GM12878 (cell line): ENCODE data around the gene ALX4. TPM values are rescaled to one million over a fixed set of nuclear protein-coding genes. Genes with fewer than 3 reads are reported as not detected.

Experiments used
- ATAC-seq: fragments of 200-7000 bp; cut with Tn5 transposase; 3 replicates; pipeline ENCODE4 v1.9.1; 2020; ENCODE audit warnings: mild to moderate bottlenecking, moderate library complexity
- BruUV-seq: library from RNA; stranded (reverse); fragments of 400-500 nt; replicated peaks from 2 replicates; lab custom pipeline; 2021; lab: Mats Ljungman, UMichigan
- CTCF ChIA-PET: fragments of 300-600 bp; sonication (Branson Sonifier 250); formaldehyde crosslinking; extraction: SDS; loops from one replicate; lab custom pipeline; 2021; ENCODE audit warnings: inconsistent platforms; lab: Yijun Ruan, JAX
- POLR2A ChIA-PET: fragments of 350-600 bp; formaldehyde crosslinking; extraction: SDS; loops from one replicate; lab custom pipeline; 2021; ENCODE audit warnings: inconsistent platforms; lab: Charles Lee
- RAD21 ChIA-PET: fragments of 300-600 bp; sonication (Branson Sonifier 250); formaldehyde crosslinking; loops from one replicate; lab custom pipeline; 2023; ENCODE audit warnings: antibody characterized with exemption; ENCODE audit not compliant: unreplicated experiment; lab: Charles Lee
- SMC1A ChIA-PET: fragments of 300-600 bp; sonication (Branson Sonifier 250); formaldehyde crosslinking; loops from one replicate; lab custom pipeline; 2023; ENCODE audit not compliant: unreplicated experiment, uncharacterized antibody; lab: Charles Lee
- DNase-seq: peaks from one replicate; pipeline ENCODE4 v3.0.0-alpha.2; 2011; ENCODE audit warnings: low read depth, low spot score
- FAIRE-seq: peaks from 3 replicates; lab custom pipeline; 2011; peaks lifted over from hg19 to GRCh38; lab: Jason Lieb, UNC
- H2AFZ ChIP-seq: 2 replicates; pipeline ENCODE4 v1.6.0; 2011; ENCODE audit warnings: low read depth, low read length, control low read depth; ENCODE audit not compliant: control insufficient read depth
- H3K27ac ChIP-seq: 2 replicates; pipeline ENCODE4 v1.5.1; 2011; ENCODE audit warnings: control low read depth; ENCODE audit not compliant: control insufficient read depth, insufficient read depth
- H3K27me3 ChIP-seq, 2 experiments: replicated peaks in 1 of 2; 2 replicates each; pipeline versions ENCODE4 v1.6.0 to v1.6.1; 2011; ENCODE audit warnings: low read length in 1 of 2; ENCODE audit not compliant: control insufficient read depth in 2 of 2, insufficient read depth in 2 of 2
- H3K36me3 ChIP-seq, 2 experiments: 2 replicates each; pipeline ENCODE4 v1.5.1; 2011; ENCODE audit warnings: low read length in 1 of 2; ENCODE audit not compliant: control insufficient read depth in 2 of 2, insufficient read depth in 2 of 2
- H3K4me1 ChIP-seq: 2 replicates; pipeline ENCODE4 v1.6.1; 2011; ENCODE audit warnings: mild to moderate bottlenecking, low read length, moderate library complexity, mixed read lengths; ENCODE audit not compliant: control insufficient read depth, insufficient read depth
- H3K4me2 ChIP-seq: 2 replicates; pipeline ENCODE4 v1.6.0; 2011; ENCODE audit warnings: control low read depth; ENCODE audit not compliant: control insufficient read depth, insufficient read depth
- H3K4me3 ChIP-seq: fragments of 200-600 bp; sonication (generic); 2 replicates; pipeline ENCODE4 v1.5.1; 2016
- H3K79me2 ChIP-seq: 2 replicates; pipeline ENCODE4 v1.6.0; 2011; ENCODE audit warnings: low read length; ENCODE audit not compliant: control insufficient read depth, insufficient read depth
- H3K9ac ChIP-seq: 2 replicates; pipeline ENCODE4 v1.8.0; 2011; ENCODE audit warnings: low read length, control low read depth, mixed read lengths; ENCODE audit not compliant: control insufficient read depth, insufficient read depth
- H3K9me3 ChIP-seq: replicated peaks from 3 replicates; pipeline ENCODE4 v1.5.1; 2011; ENCODE audit warnings: mild to moderate bottlenecking, low read length; ENCODE audit not compliant: control insufficient read depth, insufficient read depth
- H4K20me1 ChIP-seq: 2 replicates; pipeline ENCODE4 v1.6.0; 2011; ENCODE audit not compliant: control insufficient read depth, insufficient read depth
- ASH2L ChIP-seq: fragments of 300-600, 200-600 bp; sonication (generic); IDR thresholded peaks from 2 replicates; pipeline ENCODE4 v1.6.1; 2017; ENCODE audit warnings: low read depth, mild to moderate bottlenecking, borderline replicate concordance
- CBX5 ChIP-seq: sonication (generic); IDR thresholded peaks from 2 replicates; pipeline ENCODE4 v1.6.1; 2016; ENCODE audit warnings: low read depth, moderate library complexity, mild to moderate bottlenecking, inconsistent platforms
- CREB1 ChIP-seq: IDR thresholded peaks from 2 replicates; pipeline ENCODE4 v1.6.1; 2012; ENCODE audit warnings: low read depth, mild to moderate bottlenecking, inconsistent platforms
- ESRRA ChIP-seq: IDR thresholded peaks from 2 replicates; pipeline ENCODE4 v1.6.1; 2012; ENCODE audit warnings: mild to moderate bottlenecking, low read length, improper control_type of control experiment
- GABPA ChIP-seq: IDR thresholded peaks from 2 replicates; pipeline ENCODE4 v1.6.1; 2014; ENCODE audit warnings: antibody characterized with exemption, low read depth, mild to moderate bottlenecking, inconsistent platforms
- KDM1A ChIP-seq: fragments of 200-600 bp; sonication (generic); IDR thresholded peaks from 2 replicates; pipeline ENCODE4 v1.6.1; 2016; ENCODE audit warnings: borderline replicate concordance
- NR2C2 ChIP-seq: IDR thresholded peaks from 2 replicates; pipeline ENCODE4 v1.6.1; 2011; ENCODE audit warnings: borderline replicate concordance, low read depth; ENCODE audit not compliant: control insufficient read depth, insufficient read length
- NRF1 ChIP-seq: conservative IDR thresholded peaks from 2 replicates; pipeline ENCODE4 v1.6.1; 2011; ENCODE audit warnings: mild to moderate bottlenecking, low read depth, low read length, improper control_type of control experiment
- PAX8 ChIP-seq: fragments of 450-650 bp; IDR thresholded peaks from 2 replicates; pipeline ENCODE4 v1.6.1; 2017; ENCODE audit warnings: mild to moderate bottlenecking, moderate library complexity
- POLR2A ChIP-seq: IDR thresholded peaks from 2 replicates; pipeline ENCODE4 v1.6.1; 2011; ENCODE audit warnings: low read depth, mild to moderate bottlenecking, low read length
- SUZ12 ChIP-seq: fragments of 200-600 bp; sonication (generic); IDR thresholded peaks from one replicate; pipeline ENCODE4 v1.6.1; 2018; ENCODE audit warnings: antibody characterized with exemption, mild to moderate bottlenecking; ENCODE audit not compliant: unreplicated experiment
- WGBS: methylation state at CpG from one replicate; pipeline ENCODE4 v1.1.6; 2016; ENCODE audit warnings: low lambda C conversion rate; ENCODE audit not compliant: insufficient replicate concordance, insufficient coverage; ENCODE audit errors: missing lambda C conversion rate; 5-methylcytosine and 5-hydroxymethylcytosine counted together
- in situ Hi-C: fragments of 300-500 bp; cut with MboI; formaldehyde crosslinking; loops from 9 replicates; pipeline ENCODE4 v1.14.3; 2018; ENCODE audit warnings: mixed read lengths
- intact Hi-C: fragments of 100-400 bp; cut with micrococcal nuclease; formaldehyde crosslinking; loops from one replicate; pipeline ENCODE4 v1.14.2; 2022; ENCODE audit not compliant: unreplicated experiment
- polyA plus RNA-seq, 11 experiments: library from polyadenylated mRNA; depleted of rRNA in 4 of 11; unstranded in 6 of 11; stranded (reverse) in 5 of 11; fragments of >200 nt; fragmentation: Nextera tagmentation in 4 of 11; fragmentation: Illumina TruSeq in 1 of 11; extraction: Ambion mirVana in 4 of 11; extraction: Trizol in 1 of 11; gene quantifications; 1 replicate in 1 of 11; 2 replicates in 10 of 11; pipeline versions ENCODE4 v1.2.1 to v1.2.3, GENCODE V29; 2011 to 2016; ENCODE audit warnings: inconsistent platforms in 2 of 11, missing spikeins in 2 of 11, low read depth in 1 of 11
- total RNA-seq, 4 experiments: library from RNA; depleted of rRNA in 3 of 4; stranded (reverse); fragments of >200 nt in 3 of 4; fragmentation: Illumina TruSeq in 1 of 4; extraction: Trizol in 1 of 4; gene quantifications; 2 replicates each; pipeline versions ENCODE4 v1.2.1 to v1.2.3, GENCODE V29; 2013 to 2021
- TF ChIP-seq, protein P1 (sequence below): fragments of 450-650 bp; formaldehyde crosslinking; IDR thresholded peaks from 2 replicates; pipeline ENCODE4 v1.4.0; 2020; ENCODE audit warnings: mild to moderate bottlenecking, moderate library complexity
- TF ChIP-seq, protein P2 (sequence below): fragments of 450-650 bp; IDR thresholded peaks from 2 replicates; pipeline ENCODE4 v1.6.1; 2017; ENCODE audit warnings: mild to moderate bottlenecking, low read depth, inconsistent platforms; ENCODE audit not compliant: poor library complexity, severe bottlenecking
- TF ChIP-seq, protein P3 (sequence below): fragments of 450-650 bp; IDR thresholded peaks from 2 replicates; pipeline ENCODE4 v1.6.1; 2017; ENCODE audit warnings: mild to moderate bottlenecking, moderate library complexity

ALX4 gene
- total and polyA plus RNA-seq, 10 of the 15 experiments (the other 5 are each of a cell fraction or from before 2014, with no cell fraction given), result not detected

DNA sequence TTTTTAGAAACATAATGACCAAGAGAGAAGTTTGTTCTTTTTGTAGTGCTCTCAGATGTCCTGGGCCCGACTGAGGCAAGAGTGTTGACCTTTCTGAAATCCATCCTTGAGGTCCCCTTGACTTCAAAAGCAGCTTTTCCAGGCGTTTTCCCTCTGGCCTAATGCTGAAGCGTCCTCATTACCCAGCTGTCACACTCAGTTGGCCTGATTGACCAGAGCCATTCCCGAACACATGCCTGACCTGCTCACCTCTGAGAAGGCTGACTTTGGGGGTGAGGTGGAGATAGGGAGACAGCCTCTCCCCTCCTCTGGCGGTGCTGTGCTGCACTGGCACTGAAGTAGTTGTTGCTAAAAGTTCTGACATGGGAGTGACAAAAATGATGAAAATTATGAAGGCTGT, 66.9 kb downstream of the ALX4 start (continued):
- no peak for TF ChIP-seq ASH2L
- no peak for TF ChIP-seq NRF1
- no peak for TF ChIP-seq PAX8
- TF ChIP-seq GABPA, result no peak
- TF ChIP-seq ESRRA, result no peak
- TF ChIP-seq, protein P1, sequence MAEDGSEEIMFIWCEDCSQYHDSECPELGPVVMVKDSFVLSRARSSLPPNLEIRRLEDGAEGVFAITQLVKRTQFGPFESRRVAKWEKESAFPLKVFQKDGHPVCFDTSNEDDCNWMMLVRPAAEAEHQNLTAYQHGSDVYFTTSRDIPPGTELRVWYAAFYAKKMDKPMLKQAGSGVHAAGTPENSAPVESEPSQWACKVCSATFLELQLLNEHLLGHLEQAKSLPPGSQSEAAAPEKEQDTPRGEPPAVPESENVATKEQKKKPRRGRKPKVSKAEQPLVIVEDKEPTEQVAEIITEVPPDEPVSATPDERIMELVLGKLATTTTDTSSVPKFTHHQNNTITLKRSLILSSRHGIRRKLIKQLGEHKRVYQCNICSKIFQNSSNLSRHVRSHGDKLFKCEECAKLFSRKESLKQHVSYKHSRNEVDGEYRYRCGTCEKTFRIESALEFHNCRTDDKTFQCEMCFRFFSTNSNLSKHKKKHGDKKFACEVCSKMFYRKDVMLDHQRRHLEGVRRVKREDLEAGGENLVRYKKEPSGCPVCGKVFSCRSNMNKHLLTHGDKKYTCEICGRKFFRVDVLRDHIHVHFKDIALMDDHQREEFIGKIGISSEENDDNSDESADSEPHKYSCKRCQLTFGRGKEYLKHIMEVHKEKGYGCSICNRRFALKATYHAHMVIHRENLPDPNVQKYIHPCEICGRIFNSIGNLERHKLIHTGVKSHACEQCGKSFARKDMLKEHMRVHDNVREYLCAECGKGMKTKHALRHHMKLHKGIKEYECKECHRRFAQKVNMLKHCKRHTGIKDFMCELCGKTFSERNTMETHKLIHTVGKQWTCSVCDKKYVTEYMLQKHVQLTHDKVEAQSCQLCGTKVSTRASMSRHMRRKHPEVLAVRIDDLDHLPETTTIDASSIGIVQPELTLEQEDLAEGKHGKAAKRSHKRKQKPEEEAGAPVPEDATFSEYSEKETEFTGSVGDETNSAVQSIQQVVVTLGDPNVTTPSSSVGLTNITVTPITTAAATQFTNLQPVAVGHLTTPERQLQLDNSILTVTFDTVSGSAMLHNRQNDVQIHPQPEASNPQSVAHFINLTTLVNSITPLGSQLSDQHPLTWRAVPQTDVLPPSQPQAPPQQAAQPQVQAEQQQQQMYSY (CRISPR knock-in tag), result no peak

DNA sequence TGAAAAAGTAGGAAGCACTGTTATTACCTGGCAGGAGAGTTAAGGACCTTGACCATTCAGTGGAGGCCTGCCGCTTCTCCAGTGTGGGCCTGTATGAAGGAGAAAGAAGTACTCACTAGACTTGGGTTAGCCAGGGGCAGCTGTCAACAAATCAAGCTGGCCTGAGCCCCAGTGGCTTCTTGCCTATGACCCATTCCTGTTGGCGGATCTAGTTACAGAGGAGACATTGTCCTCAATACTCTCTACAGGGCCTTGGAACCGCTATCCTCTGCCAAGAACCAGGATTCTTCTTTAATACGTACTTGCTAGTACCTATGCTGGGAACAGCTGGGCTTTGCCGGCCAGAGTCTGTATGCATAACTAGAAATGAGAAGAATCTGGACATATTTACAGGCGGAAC, 68.1 kb downstream of the ALX4 start:
- no TSS peak for BruUV-seq
- H3K4me1 ChIP-seq, result no peaks in the 10 kb centered on the region
- H3K79me2 ChIP-seq, result no peaks in the 10 kb centered on the region
- CTCF ChIA-PET, result no interaction called here
- intact Hi-C loops, result no loop called here
- H4K20me1 ChIP-seq, result no peaks in the 10 kb centered on the region; the same call in 1 of the 2 replicates
- POLR2A ChIA-PET, result no interaction called here
- SMC1A ChIA-PET, result interaction anchor here (0.7 kb wide), 1 partner anchor 209 kb away, joined by 3 read pairs; no protein-coding TSS in a partner anchor
- H3K4me3 ChIP-seq, result no peak overlapping the region
- H3K36me3 ChIP-seq, result peaks cover 0 to 4% of the 10 kb centered on the region in 2 experiments; a peak in 3 of 4 replicates
- H3K27me3 ChIP-seq, result no peaks in the 10 kb centered on the region
- ATAC-seq (no peak), DNase-seq (no peak), FAIRE-seq (no peak)
- in situ Hi-C loops, result no loop called here
- RAD21 ChIA-PET, result no interaction called here
- no peak overlapping the region for H3K27ac ChIP-seq
- 97% methylated on average over 6 of the region's 6 CpGs for WGBS
- no peak overlapping the region for H3K4me2 ChIP-seq
- no peaks in the 10 kb centered on the region for H3K9me3 ChIP-seq
- H3K9ac ChIP-seq, result no peak overlapping the region
- no peak overlapping the region for H2AFZ ChIP-seq
- TF ChIP-seq KDM1A (no peak), CREB1 (no peak), POLR2A (no peak), CBX5 (no peak), SUZ12 (no peak), NR2C2 (no peak)
- TF ChIP-seq, protein P2, sequence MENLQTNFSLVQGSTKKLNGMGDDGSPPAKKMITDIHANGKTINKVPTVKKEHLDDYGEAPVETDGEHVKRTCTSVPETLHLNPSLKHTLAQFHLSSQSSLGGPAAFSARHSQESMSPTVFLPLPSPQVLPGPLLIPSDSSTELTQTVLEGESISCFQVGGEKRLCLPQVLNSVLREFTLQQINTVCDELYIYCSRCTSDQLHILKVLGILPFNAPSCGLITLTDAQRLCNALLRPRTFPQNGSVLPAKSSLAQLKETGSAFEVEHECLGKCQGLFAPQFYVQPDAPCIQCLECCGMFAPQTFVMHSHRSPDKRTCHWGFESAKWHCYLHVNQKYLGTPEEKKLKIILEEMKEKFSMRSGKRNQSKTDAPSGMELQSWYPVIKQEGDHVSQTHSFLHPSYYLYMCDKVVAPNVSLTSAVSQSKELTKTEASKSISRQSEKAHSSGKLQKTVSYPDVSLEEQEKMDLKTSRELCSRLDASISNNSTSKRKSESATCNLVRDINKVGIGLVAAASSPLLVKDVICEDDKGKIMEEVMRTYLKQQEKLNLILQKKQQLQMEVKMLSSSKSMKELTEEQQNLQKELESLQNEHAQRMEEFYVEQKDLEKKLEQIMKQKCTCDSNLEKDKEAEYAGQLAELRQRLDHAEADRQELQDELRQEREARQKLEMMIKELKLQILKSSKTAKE, result no peak
- TF ChIP-seq, protein P3, sequence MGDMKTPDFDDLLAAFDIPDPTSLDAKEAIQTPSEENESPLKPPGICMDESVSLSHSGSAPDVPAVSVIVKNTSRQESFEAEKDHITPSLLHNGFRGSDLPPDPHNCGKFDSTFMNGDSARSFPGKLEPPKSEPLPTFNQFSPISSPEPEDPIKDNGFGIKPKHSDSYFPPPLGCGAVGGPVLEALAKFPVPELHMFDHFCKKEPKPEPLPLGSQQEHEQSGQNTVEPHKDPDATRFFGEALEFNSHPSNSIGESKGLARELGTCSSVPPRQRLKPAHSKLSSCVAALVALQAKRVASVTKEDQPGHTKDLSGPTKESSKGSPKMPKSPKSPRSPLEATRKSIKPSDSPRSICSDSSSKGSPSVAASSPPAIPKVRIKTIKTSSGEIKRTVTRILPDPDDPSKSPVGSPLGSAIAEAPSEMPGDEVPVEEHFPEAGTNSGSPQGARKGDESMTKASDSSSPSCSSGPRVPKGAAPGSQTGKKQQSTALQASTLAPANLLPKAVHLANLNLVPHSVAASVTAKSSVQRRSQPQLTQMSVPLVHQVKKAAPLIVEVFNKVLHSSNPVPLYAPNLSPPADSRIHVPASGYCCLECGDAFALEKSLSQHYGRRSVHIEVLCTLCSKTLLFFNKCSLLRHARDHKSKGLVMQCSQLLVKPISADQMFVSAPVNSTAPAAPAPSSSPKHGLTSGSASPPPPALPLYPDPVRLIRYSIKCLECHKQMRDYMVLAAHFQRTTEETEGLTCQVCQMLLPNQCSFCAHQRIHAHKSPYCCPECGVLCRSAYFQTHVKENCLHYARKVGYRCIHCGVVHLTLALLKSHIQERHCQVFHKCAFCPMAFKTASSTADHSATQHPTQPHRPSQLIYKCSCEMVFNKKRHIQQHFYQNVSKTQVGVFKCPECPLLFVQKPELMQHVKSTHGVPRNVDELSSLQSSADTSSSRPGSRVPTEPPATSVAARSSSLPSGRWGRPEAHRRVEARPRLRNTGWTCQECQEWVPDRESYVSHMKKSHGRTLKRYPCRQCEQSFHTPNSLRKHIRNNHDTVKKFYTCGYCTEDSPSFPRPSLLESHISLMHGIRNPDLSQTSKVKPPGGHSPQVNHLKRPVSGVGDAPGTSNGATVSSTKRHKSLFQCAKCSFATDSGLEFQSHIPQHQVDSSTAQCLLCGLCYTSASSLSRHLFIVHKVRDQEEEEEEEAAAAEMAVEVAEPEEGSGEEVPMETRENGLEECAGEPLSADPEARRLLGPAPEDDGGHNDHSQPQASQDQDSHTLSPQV, result no peak
